Hippocampal formation (tissue), 2 donors: ENCODE results near the gene ATXN2.
A peak's percentile ranks its signal among the peaks of the same experiment; 100 is the strongest.

ENCODE experiments used
- DNase-seq, 2 donors: peaks; one replicate each; lab custom pipeline; 2025; lab: John Stamatoyannopoulos, UW

The ATXN2 gene

DNA sequence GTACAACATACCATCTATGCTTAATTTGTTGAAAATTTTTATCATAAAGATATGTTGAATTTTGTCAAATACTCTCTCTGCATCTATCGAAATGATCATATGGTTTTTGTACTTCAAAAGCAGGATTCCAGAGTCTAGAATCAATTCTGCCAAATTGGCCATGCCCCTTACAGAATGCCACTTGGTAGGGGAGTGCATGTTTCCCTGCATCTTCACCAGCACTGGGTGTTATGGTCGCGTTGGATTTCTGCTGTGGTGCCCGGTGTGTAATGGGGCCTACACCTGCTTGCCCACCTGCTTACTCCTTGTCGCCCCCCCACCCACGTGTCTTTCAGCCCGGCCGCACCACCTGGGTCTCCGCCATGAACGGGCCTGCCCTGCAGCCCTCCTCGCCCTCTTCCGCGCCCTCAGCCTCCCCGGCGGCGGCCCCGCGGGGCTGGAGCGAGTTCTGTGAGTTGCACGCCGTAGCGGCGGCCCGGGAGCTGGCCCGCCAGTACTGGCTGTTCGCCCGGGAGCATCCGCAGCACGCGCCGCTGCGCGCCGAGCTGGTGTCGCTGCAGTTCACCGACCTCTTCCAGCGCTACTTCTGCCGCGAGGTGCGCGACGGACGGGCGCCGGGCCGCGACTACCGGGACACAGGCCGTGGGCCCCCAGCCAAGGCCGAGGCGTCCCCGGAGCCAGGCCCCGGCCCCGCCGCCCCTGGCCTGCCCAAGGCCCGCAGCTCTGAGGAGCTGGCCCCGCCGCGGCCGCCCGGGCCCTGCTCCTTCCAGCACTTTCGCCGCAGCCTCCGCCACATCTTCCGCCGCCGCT, 181.1 kb downstream of the ATXN2 start:
- DNase-seq, result no peak

DNA sequence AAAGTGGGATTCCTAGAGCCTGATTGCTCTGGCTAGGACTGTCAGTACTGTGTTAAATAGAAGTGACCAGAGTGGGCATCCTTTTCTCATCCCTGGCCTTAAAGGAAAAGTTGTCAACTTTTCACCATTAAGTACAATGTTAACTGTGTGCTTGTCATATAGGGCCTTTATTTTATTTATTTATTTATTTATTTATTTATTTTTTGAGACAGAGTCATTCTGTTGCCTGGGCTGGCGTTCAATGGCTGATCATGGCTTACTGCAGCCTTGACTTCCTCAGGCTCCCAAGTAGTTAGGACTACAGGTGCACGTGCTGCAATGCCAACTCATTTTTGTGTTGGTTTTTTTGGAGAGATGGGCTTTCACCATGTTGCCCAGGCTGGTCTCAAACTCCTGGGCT, 181.8 kb downstream of the ATXN2 start:
- no peak for DNase-seq

DNA sequence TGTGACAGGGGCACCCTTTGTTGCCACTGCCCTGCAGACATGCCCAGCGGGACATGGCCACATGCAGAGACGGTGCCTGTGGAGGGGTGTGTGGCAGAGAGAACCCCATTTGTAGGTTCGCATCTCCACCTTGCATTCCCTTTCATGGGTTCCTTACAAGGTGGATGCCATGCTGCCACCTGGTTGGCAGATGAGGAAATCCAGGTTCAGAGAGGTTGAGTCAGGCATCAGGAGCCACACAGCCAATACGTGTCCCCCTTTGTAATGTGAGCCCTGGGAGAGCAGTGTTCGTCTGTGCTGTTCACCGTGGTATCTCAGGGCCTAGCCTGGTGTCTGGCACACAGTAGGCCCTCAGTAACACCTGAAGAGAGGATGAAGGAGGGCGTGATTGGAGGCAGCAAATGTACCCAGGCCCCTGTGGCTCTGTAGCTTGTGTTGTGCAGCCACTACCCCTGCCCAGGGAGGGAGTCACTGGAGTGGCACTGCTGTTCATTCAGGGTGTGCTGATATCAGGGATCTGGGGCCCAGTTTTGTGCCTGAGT, 184.3 kb downstream of the ATXN2 start:
- no peak for DNase-seq

DNA sequence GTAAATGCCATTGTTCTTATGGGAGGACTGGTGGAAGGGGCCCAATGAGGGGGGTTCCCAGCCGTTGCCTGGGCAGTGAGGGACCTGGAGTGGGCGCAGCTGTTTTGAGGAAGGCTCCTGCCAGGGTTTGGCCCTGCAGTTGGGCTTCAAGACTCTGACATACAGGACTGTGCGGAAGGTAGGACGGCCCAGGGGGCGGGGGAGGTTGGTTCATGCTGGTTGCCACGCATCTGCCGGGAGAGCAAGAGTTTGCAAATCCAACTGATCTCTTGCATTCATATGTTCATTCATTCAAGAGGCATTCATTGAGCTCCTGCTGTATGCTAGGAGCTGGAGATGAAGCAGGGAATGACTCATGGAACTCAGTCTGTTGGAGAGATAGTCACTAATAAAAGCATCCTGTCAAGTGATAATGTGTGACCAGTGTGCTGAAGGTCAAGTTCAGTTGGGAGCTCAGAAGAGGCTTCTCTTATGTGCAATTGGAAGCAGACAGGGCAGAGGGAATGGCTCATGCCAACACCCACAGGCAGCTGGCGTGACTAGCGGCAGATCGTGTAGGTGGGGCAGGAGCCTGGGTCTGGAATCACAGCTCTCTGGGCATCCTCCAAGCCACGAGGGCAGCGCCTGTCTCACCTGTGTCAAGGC, 185.6 kb downstream of the ATXN2 start:
- DNase-seq, result no peak

DNA sequence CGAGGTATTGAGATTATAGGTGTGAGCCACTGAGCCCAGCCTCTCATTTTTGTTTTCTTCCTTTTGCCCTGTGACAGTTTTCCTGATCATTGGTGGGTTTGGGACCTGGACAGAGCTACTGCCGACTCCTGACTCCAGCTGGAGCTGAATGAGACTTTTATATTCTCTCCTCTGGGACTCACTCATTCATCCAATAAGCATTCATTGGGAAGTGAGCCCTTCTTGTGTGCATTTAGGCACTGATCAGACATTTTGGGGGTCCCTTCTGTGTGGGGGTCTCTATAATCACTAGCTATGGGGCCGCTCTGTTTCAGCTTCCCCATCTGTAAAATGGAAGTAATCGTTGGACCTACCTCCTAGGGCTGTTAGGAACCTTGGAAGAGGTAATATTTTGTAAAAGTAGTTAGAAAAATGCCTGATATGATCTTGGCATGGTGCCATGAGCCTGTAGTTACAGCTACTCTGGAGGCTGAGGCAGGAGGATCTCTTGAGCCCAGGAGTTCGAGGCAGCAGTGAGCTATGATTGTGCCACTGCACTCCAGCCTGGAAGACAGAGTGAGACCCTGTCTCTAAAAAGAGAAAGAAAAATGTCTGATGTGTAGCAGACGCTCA, 186.2 kb downstream of the ATXN2 start:
- DNase-seq, result no peak

DNA sequence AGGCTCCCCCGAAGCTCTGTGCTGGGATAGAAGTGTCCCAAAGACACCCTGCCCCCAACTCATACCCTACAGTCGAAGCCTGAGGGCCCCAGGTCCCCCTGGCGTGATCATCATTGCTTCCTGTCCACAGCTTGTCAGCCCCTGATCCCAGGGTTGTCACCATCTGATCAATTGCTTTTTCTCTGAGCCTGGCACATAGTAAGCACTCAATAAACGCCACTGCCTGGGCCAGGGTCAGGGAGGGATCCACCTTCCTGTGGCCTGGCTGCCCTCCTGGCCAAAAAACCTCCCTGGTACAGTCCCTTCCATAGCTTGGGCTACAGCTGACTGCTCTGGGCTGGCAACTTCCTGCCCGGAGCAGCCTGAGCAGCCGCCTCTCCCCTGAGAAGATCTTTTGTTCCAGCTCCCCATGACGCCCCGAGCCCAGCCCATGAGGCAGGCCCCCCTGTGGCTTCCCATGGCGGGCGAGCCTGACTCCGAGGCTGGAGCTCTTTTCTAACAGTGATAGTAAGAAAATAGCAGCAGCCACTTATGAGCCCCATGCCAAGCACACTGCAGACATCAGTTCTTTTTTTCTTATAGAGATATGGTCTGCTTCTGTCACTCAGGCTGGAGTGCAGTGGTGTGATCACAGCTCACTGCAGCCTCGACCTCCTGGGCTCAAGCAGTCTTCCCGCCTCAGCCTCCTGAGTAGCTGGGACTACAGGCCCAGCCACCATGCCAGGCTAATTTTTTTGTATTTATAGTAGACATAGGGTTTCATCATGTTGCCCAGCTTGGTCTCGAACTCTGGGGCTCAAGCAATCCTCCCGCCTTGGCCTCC, 186.9 kb downstream of the ATXN2 start:
- peak; percentile 39 to 44 for DNase-seq

DNA sequence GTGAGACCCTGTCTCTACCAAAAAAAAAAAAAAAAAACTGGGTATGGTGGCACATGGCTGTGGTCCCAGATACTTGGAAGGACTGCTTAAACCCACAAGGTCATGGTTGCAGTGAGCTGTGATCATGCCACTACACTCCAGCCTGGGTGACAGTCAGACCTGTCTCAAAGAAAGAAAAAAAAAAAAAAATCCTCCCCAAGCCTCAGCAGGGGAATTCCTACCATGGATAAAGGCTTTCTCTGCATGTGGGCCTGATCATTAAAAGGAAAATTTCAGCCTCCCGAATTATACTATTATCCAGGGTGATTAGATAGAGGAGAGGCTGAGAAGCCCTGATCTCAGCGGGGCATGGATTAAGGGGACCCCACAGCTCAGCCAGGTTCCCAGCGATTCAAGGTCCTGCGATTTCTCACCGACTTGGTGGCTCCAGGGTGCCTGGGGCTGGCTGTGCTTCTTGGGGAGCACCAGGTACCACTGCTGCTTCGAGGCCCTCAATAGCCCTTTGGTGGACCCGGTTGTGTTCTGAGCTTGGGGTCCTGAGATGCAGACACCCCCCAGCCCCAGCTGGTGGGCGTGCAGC, 187.8 kb downstream of the ATXN2 start:
- DNase-seq, result no peak

DNA sequence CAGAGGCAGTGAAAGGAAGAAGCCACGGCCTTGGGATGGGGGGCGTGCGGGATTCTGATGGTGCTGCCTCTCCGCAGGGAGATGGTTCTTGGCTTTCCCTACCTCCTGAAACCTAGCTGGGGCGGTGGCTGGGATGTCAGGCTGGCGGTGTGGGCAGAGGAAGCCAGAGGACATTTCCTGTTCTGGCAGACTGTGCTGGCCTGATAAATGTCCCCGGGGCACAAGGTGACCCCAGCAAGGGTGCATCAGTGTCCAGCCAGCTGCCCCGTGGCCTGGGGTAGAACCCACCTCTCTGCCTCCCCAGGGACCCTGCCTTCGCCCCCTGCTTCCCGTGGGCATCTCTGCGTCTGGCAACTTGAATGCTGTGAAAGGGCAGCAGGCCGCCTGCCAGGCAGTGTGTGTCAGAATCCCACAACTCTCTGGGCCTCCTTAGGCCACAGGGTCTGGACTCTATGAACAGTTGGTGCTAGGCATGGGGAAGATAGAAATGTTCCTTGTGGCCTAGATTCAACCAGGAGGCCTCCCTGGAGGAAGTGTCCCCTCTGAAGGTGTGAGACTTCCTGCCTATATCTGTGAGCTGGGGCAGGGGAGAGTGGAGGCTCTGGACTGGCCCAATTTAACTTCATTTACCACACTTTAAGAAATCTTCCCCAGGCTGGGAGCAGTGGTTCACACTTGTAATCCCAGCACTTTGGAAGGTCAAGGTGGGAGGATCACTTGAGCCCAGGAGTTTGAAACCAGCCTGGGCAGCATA, 188.5 kb downstream of the ATXN2 start:
- no peak for DNase-seq

DNA sequence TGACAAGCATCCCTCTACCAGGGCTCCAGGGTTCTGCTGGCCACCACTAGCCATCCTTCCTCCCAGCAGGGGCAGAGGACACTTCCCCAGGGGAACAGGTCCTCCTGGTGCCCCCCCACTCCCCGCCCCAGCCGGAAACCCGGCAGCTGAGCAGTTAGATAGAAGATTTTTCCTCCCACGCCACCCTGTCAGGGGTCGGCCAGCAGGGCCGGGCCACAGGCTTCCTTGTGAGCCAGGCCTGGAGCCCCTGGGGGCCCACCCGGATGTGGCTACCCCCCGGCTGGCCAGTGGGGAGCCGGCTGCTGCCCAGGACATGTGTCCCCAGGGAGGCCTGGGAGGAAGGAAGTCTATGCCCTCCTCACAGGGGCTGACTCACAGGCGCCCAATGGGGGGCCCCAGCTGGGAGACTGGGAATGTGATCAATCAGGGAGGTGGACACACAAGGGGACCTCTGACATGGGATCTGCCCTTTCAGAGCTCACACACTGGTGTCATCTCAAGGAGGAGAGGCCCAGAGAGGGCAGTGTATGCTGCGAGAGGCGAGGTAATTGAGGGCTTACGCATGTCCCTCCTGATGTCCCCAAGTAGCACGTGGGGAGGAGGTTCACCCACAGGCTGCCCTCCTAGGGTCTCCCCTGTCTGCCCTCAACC, 189.2 kb downstream of the ATXN2 start:
- peak in 1 of 2 donors; percentile 39 for DNase-seq

DNA sequence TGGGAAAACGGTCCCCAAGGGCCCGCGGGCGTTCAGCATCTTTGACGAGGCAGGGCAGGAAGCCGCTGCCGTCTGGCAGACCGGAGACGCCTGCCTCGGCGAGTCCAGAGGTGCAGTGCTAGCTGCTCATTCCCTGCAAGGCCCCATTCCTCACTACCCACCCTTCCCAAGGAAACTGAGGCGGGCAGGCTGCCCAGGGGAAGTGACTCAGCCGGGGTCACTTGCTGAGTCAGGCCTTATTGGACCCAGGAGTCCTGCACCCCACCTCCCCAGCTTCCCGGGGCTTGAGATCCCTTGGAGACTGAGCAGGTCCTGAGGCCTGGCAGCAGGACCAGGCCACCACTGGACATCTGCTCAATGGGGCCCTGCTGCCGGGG, 189.7 kb downstream of the ATXN2 start:
- no peak for DNase-seq

DNA sequence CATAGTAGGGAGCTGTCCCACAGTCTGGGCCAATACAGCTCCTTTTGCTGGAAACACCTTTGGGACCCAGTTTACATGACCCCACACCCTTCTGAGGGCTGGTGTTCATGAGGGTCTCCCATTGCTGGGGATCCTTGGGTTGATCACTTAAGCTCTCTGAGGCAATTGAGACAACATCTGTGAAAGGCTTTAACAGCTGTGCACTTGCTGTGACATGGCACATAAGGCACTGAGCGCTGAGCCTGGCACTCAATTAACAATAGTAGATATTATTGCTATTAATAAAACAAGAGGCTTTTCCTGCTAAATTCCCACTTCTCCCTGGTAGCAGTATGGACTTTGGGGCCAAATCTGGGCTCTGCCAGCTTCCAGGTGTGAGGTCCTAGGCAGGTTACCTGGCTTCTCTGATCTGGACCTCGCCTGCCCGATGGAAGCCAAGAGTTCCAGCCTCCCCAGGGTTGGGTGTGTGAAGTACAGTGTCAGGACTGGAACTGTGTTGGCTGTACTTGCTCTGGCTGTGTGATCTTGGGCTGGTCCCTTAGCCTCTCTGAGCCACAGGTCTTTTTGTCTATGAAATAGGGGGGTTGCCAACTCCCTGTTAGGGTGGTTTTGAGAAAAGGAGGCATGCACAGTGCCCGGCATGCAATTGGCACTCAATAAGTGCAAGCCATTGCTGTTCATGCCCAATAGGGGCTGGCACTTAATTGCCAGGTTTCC, 190.3 kb downstream of the ATXN2 start:
- no peak for DNase-seq

DNA sequence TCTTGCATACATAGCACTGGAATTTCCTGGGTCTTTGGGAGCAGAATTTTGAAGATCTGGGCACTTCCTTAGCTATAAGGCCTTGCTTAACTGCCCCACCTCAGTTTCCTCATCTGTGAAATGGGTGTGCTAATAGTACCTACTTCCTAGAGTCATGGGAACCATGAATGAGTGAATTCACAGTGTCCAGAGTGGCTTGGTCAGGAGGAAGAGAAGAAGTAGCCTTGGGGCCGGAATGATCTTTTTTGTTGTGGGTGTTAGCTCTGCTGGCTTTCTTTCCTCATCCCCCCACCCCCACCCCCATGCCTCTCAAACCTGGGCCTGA, 191.0 kb downstream of the ATXN2 start:
- DNase-seq, result no peak

DNA sequence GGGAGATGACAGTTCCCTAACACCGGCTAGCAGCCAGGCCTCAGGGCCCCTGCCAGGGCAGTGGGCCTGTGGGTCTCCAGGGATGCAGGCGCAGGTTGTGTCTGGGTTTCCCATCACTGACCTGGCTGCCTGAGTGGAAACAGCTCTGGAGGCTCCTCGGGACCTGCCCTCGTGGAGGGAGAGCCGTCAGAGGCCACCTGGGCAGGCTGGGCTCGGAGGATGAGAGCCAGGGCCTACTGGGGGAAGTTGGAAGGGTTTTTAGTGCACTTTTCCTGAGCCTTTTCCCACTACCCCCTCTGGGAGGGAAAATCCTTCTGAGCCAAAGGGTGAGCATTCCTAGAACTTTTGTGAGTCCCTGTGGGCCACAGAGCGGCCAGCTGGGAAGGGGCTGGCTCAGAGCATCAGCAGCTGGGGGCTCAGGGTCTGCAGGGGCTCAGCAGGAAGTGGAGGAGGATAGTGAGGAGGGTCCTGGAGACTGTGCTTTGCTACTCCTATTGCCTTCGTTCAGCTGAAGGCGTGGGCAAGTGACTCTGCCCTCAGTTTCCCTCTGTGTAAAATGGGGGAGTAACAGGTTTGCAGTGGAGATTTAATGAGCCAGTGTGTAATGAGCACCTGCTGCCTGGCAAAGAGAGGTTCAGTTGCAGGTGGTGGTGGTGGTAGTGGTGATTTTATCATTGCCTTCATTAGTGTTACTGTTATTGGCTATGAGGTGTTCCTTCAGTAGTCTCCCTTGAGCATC, 191.6 kb downstream of the ATXN2 start:
- DNase-seq, result no peak

DNA sequence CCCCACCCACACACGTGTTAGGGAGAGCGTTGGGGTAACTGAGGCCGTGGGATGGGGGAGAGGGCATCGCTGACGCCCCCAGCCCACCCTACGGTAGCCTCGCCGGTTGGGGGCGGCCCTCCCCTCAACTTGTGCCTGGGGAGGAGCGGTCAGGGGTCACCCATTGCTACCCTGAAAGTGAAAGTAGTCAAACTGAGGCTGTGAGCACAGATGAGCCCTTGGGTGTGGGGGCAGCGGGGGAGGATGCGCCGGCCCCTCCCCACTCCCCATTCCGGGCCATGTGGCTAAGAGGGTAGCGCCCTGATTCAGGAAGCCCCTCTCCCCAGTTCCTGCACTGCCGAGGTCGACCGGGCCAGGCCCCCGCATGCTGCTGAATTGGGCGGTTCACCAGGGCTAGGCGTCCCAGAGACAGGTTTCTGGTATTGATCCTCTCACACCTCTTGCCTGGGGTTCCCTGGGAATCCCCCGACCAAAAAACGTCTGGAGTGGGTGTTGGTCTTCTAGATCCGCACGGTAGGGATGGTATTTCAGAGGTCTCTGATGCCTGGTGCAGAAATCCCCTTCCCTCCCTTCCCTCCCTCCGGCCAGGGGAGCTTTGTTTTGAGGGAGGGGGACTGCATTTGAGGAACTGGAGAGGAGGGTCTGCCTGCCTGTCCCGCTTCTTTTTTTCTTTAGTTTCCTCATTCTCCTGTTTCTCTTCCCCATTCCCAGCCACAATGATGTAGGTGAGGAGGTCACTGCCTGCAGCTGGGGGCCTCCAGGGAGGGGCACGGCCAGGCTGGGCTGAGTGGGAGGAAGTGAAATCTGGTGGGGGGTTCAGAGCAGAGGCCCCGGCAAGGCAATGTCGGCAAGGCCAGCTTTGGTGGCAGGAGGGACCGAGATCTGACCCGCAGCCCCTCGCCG, 192.4 kb downstream of the ATXN2 start:
- peak in 1 of 2 donors; percentile 31 for DNase-seq

DNA sequence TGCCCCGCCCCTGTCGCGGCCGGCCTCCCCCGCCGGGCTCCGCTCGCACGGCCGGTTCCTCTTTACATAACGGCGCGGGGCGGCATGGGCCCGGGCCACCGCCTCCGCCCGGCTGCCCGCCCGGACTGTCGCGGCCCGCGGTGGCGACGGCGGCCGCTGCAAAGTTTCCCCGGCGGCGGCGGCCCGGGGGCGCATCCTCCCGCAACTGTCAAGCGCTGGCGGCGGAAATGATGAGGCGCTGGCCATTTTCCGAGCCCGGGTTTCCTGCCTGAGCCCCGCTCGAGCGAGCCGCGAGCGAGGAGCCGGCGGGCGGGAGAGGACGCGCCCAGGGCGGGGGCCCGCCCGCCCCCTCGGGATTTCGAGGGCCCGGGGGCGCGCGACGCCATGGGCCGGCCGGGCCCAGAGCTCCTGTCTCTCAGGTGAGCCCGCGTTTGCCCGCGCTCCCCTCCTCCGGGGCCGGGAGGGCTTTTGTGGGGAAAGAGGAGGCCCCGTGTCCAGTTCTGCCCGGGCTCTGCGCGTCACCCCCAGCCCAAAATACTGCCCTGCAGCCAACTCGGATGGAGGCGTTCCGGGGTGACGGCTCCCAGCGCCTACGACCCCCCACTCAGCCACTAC, 193.1 kb downstream of the ATXN2 start, which contains the start of gene SH2B3:
SH2B3 (plus strand) TSS at position 65 of the 615 bp plus-strand sequence. CDS start 12,223 bp downstream, outside the sequence.
- DNase-seq, result no peak

DNA sequence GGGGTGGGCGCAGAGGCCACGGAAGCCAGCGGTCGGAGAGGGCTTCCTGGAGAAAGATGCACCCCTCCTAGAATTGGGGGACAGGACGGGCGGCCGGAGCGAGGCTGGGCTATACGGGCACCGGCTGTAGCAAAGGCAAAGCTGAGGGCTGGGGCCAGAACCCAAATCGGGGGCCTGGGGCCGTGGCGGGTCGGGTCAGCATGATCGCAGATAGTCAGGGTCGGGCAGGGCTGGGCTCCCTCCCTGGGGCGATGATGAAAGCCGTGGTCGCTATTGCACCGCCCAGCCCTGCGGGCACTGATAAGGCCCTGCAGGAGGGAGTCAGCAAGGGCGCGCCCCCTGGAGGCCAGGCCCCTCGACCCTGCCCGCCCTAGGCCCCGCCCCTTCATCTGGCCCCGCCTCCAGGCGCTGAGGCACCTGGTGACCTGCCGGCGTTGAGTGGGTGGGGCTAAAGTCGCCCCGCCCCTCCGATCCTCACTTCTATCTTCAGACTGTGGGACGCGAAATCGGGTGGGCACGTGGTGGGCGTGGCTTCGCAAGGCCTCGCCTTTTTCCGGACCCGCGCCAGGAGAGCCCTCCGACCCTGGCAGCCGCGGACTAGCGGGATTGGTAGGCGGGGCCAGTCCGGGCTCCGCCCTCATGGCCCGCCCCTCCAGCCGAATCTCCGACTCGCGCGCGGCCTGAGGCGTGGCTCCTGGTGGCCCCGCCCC, 193.8 kb downstream of the ATXN2 start:
- peak; percentile 85 to 93 for DNase-seq
